AG09309 (cell line): ENCODE data around the gene POLN.

Source experiments
- DNase-seq: peaks from one replicate; pipeline ENCODE4 v3.0.0-alpha.2; 2010; ENCODE audit warnings: low read depth
- H3K4me3 ChIP-seq: 2 replicates; pipeline ENCODE4 v1.5.1; 2011; ENCODE audit warnings: mild to moderate bottlenecking, low read depth, low read length, moderate library complexity; ENCODE audit not compliant: control insufficient read depth
- TF ChIP-seq, protein P1 (sequence below): IDR thresholded peaks from 2 replicates; pipeline ENCODE4 v1.5.1; 2011; ENCODE audit warnings: mild to moderate bottlenecking, low read depth, low read length, inconsistent platforms; ENCODE audit not compliant: insufficient read depth, control insufficient read depth; ENCODE audit errors: missing control alignments

POLN gene

DNA sequence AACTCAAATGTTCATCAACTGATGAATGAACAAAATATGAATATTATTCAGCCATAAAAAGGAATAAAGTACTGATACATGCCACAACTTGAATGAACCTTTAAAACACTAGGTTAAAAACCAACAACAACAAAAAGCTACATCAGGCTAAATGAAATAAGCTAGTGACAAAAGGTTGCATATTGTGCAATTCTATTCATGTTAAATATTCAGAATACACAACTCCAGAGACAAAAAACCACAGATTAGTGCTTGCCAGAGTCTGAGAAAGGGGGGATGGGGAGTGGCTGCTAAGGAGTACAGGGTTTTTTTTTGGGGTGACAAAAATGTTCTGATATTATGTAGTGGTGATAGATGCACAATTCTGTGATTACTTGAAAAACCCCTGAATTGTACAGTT lies 58.5 kb downstream of the POLN start:
- no peak overlapping the region for H3K4me3 ChIP-seq
- TF ChIP-seq, protein P1, sequence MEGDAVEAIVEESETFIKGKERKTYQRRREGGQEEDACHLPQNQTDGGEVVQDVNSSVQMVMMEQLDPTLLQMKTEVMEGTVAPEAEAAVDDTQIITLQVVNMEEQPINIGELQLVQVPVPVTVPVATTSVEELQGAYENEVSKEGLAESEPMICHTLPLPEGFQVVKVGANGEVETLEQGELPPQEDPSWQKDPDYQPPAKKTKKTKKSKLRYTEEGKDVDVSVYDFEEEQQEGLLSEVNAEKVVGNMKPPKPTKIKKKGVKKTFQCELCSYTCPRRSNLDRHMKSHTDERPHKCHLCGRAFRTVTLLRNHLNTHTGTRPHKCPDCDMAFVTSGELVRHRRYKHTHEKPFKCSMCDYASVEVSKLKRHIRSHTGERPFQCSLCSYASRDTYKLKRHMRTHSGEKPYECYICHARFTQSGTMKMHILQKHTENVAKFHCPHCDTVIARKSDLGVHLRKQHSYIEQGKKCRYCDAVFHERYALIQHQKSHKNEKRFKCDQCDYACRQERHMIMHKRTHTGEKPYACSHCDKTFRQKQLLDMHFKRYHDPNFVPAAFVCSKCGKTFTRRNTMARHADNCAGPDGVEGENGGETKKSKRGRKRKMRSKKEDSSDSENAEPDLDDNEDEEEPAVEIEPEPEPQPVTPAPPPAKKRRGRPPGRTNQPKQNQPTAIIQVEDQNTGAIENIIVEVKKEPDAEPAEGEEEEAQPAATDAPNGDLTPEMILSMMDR, result no peak
- DNase-seq, result no peak

- DNase-seq, result no peak
- no peak overlapping the region for H3K4me3 ChIP-seq
- TF ChIP-seq, protein P1, result no peak
Measured at GRCh38 chr4:2182994-2183393, 58.9 kb downstream of the POLN start.

- no peak overlapping the region for H3K4me3 ChIP-seq
- DNase-seq, result no peak
- TF ChIP-seq, protein P1, result no peak
Measured at GRCh38 chr4:2180410-2180809, 61.5 kb downstream of the POLN start.

- TF ChIP-seq, protein P1, result no peak
Measured at GRCh38 chr4:2179717-2180116, 62.2 kb downstream of the POLN start.

GRCh38 chr4:2178986-2179385 lies 62.9 kb downstream of the POLN start:
- TF ChIP-seq, protein P1, result no peak
- no peak for DNase-seq
- no peak overlapping the region for H3K4me3 ChIP-seq

More at GRCh38 chr4:2179717-2180116, 62.2 kb downstream of the POLN start:
- DNase-seq, result no peak
- no peak overlapping the region for H3K4me3 ChIP-seq

- DNase-seq, result no peak
- TF ChIP-seq, protein P1, result no peak
- no peak overlapping the region for H3K4me3 ChIP-seq
Measured at GRCh38 chr4:2177443-2178093, 64.4 kb downstream of the POLN start.
